HL-60 (cell line): Measurements from ENCODE around the gene TIMM50.

ENCODE experiments used
- DNase-seq, 2 experiments: peaks; one replicate each; pipeline ENCODE4 v3.0.0-alpha.2; 2010 to 2020; ENCODE audit warnings: low read depth in 1 of 2, low spot score in 1 of 2
- H3K27ac ChIP-seq: fragments of 250-450 bp; sonication (Bioruptor Pico); replicated peaks from 2 replicates; pipeline ENCODE4 v1.5.1; 2020; ENCODE audit warnings: mild to moderate bottlenecking, moderate library complexity
- H3K27me3 ChIP-seq: fragments of 250-450 bp; sonication (Bioruptor Pico); 2 replicates; pipeline ENCODE4 v1.5.1; 2021; ENCODE audit warnings: mild to moderate bottlenecking, moderate library complexity; ENCODE audit not compliant: insufficient read depth, poor library complexity, severe bottlenecking
- H3K4me3 ChIP-seq: replicated peaks from 2 replicates; pipeline ENCODE4 v1.5.1; 2011; ENCODE audit warnings: mild to moderate bottlenecking, control low read depth, low read length; ENCODE audit not compliant: insufficient read depth
- GABPA ChIP-seq: IDR thresholded peaks from 2 replicates; pipeline ENCODE4 v1.6.1; 2012; ENCODE audit warnings: low read depth
- POLR2AphosphoS5 ChIP-seq: IDR thresholded peaks from 2 replicates; pipeline ENCODE4 v1.6.1; 2012; ENCODE audit warnings: low read depth
- REST ChIP-seq: IDR thresholded peaks from 2 replicates; pipeline ENCODE4 v1.6.1; 2012; ENCODE audit warnings: low read depth; ENCODE audit not compliant: insufficient replicate concordance
- SPI1 ChIP-seq: IDR thresholded peaks from 2 replicates; pipeline ENCODE4 v1.6.1; 2012; ENCODE audit warnings: low read depth, mild to moderate bottlenecking, borderline replicate concordance
- TF ChIP-seq, protein P1 (sequence below): IDR thresholded peaks from one replicate; pipeline ENCODE4 v1.5.1; 2011; ENCODE audit warnings: low read length, control low read depth, inconsistent platforms; ENCODE audit not compliant: insufficient read depth

Gene TIMM50

DNA sequence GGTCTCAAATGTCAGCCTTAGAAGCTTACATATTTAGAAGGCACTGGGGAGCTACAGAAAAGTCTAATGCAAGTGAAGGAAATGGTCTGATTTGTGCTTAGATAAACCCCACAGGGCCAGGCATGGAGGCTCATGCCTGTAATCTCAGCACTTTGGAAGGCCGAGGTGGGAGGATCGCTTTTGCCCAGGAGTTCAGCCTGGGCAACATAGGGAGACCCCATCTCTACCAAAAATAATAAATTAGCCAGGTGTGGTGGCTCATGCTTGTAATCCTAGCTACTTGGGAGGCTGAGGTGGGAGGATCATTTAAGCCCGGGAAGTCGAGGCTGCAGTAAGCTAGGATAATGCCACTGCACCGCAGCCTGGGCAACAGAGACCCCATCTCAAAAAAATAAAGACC lies 15.4 kb downstream of the TIMM50 start:
- TF ChIP-seq POLR2AphosphoS5 = no peak
- TF ChIP-seq, protein P1, sequence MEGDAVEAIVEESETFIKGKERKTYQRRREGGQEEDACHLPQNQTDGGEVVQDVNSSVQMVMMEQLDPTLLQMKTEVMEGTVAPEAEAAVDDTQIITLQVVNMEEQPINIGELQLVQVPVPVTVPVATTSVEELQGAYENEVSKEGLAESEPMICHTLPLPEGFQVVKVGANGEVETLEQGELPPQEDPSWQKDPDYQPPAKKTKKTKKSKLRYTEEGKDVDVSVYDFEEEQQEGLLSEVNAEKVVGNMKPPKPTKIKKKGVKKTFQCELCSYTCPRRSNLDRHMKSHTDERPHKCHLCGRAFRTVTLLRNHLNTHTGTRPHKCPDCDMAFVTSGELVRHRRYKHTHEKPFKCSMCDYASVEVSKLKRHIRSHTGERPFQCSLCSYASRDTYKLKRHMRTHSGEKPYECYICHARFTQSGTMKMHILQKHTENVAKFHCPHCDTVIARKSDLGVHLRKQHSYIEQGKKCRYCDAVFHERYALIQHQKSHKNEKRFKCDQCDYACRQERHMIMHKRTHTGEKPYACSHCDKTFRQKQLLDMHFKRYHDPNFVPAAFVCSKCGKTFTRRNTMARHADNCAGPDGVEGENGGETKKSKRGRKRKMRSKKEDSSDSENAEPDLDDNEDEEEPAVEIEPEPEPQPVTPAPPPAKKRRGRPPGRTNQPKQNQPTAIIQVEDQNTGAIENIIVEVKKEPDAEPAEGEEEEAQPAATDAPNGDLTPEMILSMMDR = no peak
- TF ChIP-seq SPI1 = no peak
- no peak for TF ChIP-seq GABPA
- TF ChIP-seq REST = no peak
- Histone ChIP-seq H3K27me3 (peaks cover 32% of the 10 kb centered on the region), H3K4me3 (no peak overlapping the region), H3K27ac (no peak overlapping the region)
- no peak for DNase-seq

DNA sequence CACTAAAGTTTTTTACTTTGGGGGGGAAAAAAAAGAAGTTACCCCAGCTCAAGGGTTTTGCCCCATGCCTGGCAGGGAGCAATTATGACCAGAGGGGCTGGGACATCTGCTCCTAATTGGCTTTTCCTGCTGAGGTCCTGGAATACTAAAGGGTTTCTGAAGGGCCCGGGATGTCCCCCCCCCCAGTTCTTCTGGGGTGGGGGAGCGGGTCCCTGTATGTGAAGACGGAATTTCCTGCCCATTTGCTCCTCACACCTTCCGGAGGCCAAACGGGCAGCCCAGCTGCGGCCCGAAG lies 17.0 kb downstream of the TIMM50 start:
- no peak for DNase-seq
- Histone ChIP-seq H3K27ac (no peak overlapping the region), H3K27me3 (peaks cover 32% of the 10 kb centered on the region), H3K4me3 (no peak overlapping the region)
- TF ChIP-seq POLR2AphosphoS5 (no peak), GABPA (no peak), REST (no peak), SPI1 (no peak)
- TF ChIP-seq, protein P1 = no peak

DNA sequence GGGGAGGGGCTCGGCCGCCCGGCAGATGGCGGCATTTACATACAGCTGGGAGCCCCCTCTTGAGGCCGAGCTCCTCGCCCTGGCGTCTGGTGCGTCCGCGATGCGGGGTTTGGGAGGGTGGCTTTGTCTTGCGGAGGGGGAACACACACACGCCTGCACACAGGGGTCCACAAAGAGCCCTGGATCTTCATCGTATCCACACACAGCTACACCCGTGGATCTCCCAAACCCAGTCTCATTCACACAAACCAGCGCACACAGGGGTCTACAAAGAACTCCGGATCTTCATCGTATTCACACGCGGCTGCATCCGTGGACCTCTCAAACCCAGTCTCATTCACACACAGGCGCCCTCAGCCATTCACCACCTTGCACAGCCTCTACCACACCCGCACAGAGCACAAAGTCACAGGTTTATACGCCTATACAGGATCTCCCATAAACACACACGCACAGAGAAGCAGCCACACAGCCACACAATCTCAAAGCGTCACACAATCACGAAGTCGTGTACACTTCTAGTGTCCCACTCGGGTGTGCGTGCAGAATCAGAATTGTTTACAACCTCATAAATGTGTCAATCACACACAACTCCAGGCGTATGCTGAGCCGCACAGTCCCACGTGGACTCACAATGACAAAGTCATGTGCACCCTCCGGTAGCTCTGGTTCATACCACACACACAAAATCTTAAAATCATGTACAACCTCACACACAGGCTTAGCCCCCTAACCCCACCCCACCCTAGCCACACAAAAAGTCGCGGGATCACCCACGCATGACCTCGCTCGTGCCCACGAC lies 17.6 kb downstream of the TIMM50 start:
- TF ChIP-seq REST = no peak
- no peak for TF ChIP-seq SPI1
- no peak for TF ChIP-seq GABPA
- TF ChIP-seq POLR2AphosphoS5 = no peak
- TF ChIP-seq, protein P1 = no peak
- no peak for DNase-seq
- peaks cover 32% of the 10 kb centered on the region for H3K27me3 ChIP-seq
- H3K27ac ChIP-seq = no peak overlapping the region
- H3K4me3 ChIP-seq = no peak overlapping the region
